Measurements from ENCODE around the gene CXCL16.
"Not testable (repeated sequence)": the region's sequence is repeated elsewhere in the genome, so short reads cannot be mapped to it uniquely, and the experiment has no call there.

The CXCL16 gene

DNA sequence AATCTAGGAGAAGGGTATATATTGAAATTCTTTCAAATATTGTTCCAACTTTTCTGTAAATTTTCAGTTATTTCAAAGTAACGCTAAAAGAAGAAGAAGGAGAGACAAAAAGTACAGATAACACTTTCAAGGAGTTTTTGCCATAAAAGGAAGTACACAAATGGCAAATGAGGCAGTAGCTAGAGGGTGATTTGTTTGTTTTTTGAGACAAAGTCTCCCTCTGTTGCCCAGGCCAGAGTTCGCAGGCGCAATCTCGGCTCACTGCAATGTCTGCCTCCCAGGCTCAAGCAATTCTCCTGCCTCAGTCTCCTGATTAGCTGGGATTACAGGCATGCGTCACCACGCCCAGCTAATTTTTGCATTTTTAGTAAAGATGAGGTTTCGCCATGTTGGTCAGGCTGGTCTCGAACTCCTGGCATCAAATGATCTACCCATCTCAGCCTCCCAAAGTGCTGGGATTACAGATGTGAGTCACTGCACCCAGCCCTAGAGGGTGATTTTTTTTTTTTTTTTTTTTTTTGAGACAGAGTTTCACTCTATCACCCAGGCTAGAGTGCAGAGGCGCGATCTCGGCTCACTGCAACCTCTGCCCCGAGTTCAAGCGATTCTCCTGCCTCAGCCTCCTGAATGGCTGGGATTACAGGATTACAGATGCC, 40.2 kb downstream of the CXCL16 start:
- not testable (repeated sequence) for DNase-seq (ENCODE audit: low spot score)

GRCh38 chr17:4696437-4696805, 43.3 kb downstream of the CXCL16 start:
- DNase-seq (ENCODE audit: low spot score): no peak

DNA sequence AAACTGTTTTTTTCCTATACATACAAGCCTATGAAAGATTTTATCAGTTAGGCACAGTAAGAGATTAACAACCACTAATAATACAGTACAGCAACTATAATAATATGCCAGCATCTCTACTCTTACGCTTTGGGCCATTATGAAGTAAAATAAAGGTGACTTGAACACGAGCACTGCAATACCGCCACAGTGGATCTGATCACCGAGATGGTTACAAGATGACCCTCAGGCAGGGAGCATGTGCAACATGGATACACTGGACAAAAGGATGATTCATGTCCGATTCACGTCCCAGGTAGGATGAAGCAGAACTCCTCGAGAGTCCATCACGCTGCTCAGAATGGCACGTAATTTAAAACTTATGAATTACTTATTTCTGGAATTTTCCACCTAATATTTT, 46.3 kb downstream of the CXCL16 start:
- DNase-seq (ENCODE audit: low spot score): no peak

DNA sequence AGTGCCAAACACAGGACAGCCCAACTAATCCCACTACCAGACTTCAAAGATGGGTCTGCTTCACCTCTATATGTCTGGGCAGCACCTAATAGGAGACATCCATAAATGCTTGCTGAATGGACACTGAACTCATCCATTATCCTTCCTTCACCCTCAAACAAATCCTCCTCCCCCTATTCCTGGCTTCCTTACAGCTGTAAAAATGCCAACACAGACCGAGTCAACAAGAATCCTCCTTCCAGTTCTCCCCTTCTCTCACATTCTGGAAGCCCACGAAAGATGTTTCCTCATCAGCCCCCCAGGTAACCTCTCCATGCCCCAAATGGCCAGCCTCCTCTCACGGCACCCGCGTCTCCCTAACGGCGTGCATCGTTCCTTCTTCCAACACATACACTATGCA, 48.0 kb downstream of the CXCL16 start:
- DNase-seq (ENCODE audit: low spot score): no peak

GRCh38 chr17:4690745-4691144, 49.0 kb downstream of the CXCL16 start:
- DNase-seq (ENCODE audit: low spot score): no peak

- not testable (repeated sequence) for DNase-seq (ENCODE audit: low spot score)
These were observed 49.9 kb downstream of the CXCL16 start for GRCh38 chr17:4689872-4690271.

- DNase-seq (ENCODE audit: low spot score): not testable (repeated sequence)
These were observed 56.0 kb downstream of the CXCL16 start for GRCh38 chr17:4683739-4684138.

Data from HuH-7.5 (cell line).